ENCODE results near the gene ALOX15.
"Not testable (repeated sequence)": the region's sequence is repeated elsewhere in the genome, so short reads cannot be mapped to it uniquely, and the experiment has no call there.

The ALOX15 gene

GRCh38 chr17:4617590-4618351 lies 23.7 kb downstream of the ALOX15 start:
- DNase-seq: no peak

GRCh38 chr17:4617090-4617489 lies 24.4 kb downstream of the ALOX15 start:
- DNase-seq: no peak

- DNase-seq: no peak
Observed at GRCh38 chr17:4616476-4616875, 25.0 kb downstream of the ALOX15 start.

- no peak for DNase-seq
Observed at GRCh38 chr17:4610656-4611055, 30.8 kb downstream of the ALOX15 start.

- DNase-seq: no peak
Observed at GRCh38 chr17:4610162-4610561, 31.3 kb downstream of the ALOX15 start.

GRCh38 chr17:4609761-4610160 lies 31.7 kb downstream of the ALOX15 start:
- no peak for DNase-seq

GRCh38 chr17:4607773-4608187 lies 33.7 kb downstream of the ALOX15 start:
- no peak for DNase-seq

GRCh38 chr17:4607261-4607741 lies 34.2 kb downstream of the ALOX15 start:
- no peak for DNase-seq

- DNase-seq: no peak
Observed at GRCh38 chr17:4605826-4606225, 35.7 kb downstream of the ALOX15 start.

GRCh38 chr17:4604736-4605135 lies 36.7 kb downstream of the ALOX15 start:
- not testable (repeated sequence) for DNase-seq

- DNase-seq: no peak
Observed at GRCh38 chr17:4604111-4604644, 37.3 kb downstream of the ALOX15 start.

GRCh38 chr17:4602041-4602440 lies 39.4 kb downstream of the ALOX15 start:
- no peak for DNase-seq

- DNase-seq: no peak
Observed at GRCh38 chr17:4601326-4601725, 40.2 kb downstream of the ALOX15 start.

- no peak for DNase-seq
Observed at GRCh38 chr17:4600563-4600962, 40.9 kb downstream of the ALOX15 start.

- no peak for DNase-seq
Observed at GRCh38 chr17:4599505-4600281, 41.8 kb downstream of the ALOX15 start.

- DNase-seq: no peak
Observed at GRCh38 chr17:4598776-4599504, 42.5 kb downstream of the ALOX15 start.

- no peak for DNase-seq
Observed at GRCh38 chr17:4597975-4598374, 43.5 kb downstream of the ALOX15 start.

GRCh38 chr17:4596636-4597380 lies 44.7 kb downstream of the ALOX15 start:
- DNase-seq: no peak

- DNase-seq: not testable (repeated sequence)
Observed at GRCh38 chr17:4595685-4596342, 45.7 kb downstream of the ALOX15 start.

GRCh38 chr17:4594931-4595684 lies 46.4 kb downstream of the ALOX15 start:
- DNase-seq: no peak

GRCh38 chr17:4594406-4594805 lies 47.1 kb downstream of the ALOX15 start:
- no peak for DNase-seq

Measured in T-helper 9 cell (primary cell).